Mucosa of descending colon (tissue), 3 donors: ENCODE data around the gene F10. TPM values are rescaled to one million over a fixed set of nuclear protein-coding genes. Genes with fewer than 3 reads are reported as not detected.
A peak's percentile ranks its signal among the peaks of the same experiment; 100 is the strongest.

Experiments used
- ATAC-seq: fragments of 200-7000 bp; cut with Tn5 transposase; one replicate; pipeline ENCODE4 v1.9.1; 2020; ENCODE audit warnings: mild to moderate bottlenecking, moderate library complexity
- DNase-seq, 3 donors: peaks; one replicate each; pipeline ENCODE4 v3.0.0-alpha.2; 2020
- H3K36me3 ChIP-seq: fragments of 200-600 bp; one replicate; pipeline ENCODE4 v1.8.0; 2021; ENCODE audit warnings: low read depth, mild to moderate bottlenecking
- H3K4me1 ChIP-seq: fragments of 200-600 bp; one replicate; pipeline ENCODE4 v1.8.0; 2021; ENCODE audit warnings: low read depth, mild to moderate bottlenecking
- H3K4me3 ChIP-seq: fragments of 200-600 bp; one replicate; pipeline ENCODE4 v1.8.0; 2021; ENCODE audit warnings: mild to moderate bottlenecking
- H3K9me3 ChIP-seq: fragments of 200-600 bp; one replicate; pipeline ENCODE4 v1.8.0; 2021; ENCODE audit warnings: mild to moderate bottlenecking
- intact Hi-C, 2 donors: fragments of 100-400 bp; cut with DNase I in 1 of 2; cut with micrococcal nuclease in 1 of 2; formaldehyde crosslinking; loops; one replicate each; pipeline versions ENCODE4 v1.11.0 to v1.11.1; 2022; cut with DNase I, micrococcal nuclease
- total RNA-seq, 3 donors: library from RNA; stranded (reverse); fragmentation: NEBNext Ultra II Directional in 2 of 3; extraction: Animal tissue kit (Norgen Biotek cat#: 25700) in 2 of 3; gene quantifications; one replicate each; pipeline versions ENCODE4 v1.2.1 to v1.2.4, GENCODE V29; 2021 to 2023
- TF ChIP-seq, protein P1 (sequence below): fragments of 200-600 bp; IDR thresholded peaks from one replicate; pipeline ENCODE4 v1.8.0; 2022; ENCODE audit warnings: antibody characterized with exemption, mild to moderate bottlenecking
- donor health status: DM: no; HTN: no; CAD: no; lungs with moderate emphysema.
- donor health status: DM: no; HTN: no; CAD: no.
- donor health status: DM: no; HTN: yes; CAD: no.

F10 gene
- total RNA-seq, 3 donors from 2014 or later = 1.3 to 3.5 (median 2.0) TPM

DNA sequence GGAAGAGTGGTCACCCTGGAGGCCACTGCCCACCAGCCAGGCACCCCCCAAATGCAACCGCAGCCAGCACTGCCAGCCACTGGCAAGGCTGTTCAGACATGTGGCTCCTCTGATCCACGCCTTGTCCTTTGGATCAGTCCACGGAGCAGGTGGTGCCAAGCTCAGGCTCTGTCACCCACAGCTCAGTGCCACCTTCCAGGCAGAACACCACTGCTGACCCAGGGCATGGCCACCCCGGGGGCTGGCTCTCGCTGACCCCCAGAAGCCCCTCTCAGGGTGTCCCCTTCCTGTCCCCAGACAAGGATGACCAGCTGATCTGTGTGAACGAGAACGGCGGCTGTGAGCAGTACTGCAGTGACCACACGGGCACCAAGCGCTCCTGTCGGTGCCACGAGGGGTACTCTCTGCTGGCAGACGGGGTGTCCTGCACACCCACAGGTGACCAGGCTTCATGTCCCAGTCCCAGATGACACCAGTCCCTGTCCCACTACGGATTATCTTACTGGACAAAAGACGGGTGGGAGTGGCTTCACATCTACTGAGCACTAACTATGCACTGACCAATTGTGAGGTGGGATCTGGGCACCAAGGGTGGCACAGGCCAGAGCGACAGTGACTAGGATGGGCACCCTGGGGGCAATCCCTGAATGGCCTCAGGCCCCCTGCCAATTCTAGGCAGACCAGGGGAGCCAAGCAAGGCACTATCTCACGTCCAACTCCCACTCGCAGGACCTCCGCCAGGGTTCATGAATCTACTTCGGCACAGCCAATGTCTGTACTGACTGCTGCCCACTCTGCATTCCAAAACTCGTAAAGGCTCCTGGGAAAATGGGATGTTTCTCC is 7.0 kb upstream of the F10 start:
- Histone ChIP-seq H3K36me3 (no peaks in the 10 kb centered on the region), H3K4me1 (no peaks in the 10 kb centered on the region), H3K9me3 (no peaks in the 10 kb centered on the region), H3K4me3 (no peak overlapping the region)
- intact Hi-C loops = no loop called here
- TF ChIP-seq, protein P1, sequence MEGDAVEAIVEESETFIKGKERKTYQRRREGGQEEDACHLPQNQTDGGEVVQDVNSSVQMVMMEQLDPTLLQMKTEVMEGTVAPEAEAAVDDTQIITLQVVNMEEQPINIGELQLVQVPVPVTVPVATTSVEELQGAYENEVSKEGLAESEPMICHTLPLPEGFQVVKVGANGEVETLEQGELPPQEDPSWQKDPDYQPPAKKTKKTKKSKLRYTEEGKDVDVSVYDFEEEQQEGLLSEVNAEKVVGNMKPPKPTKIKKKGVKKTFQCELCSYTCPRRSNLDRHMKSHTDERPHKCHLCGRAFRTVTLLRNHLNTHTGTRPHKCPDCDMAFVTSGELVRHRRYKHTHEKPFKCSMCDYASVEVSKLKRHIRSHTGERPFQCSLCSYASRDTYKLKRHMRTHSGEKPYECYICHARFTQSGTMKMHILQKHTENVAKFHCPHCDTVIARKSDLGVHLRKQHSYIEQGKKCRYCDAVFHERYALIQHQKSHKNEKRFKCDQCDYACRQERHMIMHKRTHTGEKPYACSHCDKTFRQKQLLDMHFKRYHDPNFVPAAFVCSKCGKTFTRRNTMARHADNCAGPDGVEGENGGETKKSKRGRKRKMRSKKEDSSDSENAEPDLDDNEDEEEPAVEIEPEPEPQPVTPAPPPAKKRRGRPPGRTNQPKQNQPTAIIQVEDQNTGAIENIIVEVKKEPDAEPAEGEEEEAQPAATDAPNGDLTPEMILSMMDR = no peak
- ATAC-seq = no peak
- peak in 1 of 3 donors; percentile 45 for DNase-seq

DNA sequence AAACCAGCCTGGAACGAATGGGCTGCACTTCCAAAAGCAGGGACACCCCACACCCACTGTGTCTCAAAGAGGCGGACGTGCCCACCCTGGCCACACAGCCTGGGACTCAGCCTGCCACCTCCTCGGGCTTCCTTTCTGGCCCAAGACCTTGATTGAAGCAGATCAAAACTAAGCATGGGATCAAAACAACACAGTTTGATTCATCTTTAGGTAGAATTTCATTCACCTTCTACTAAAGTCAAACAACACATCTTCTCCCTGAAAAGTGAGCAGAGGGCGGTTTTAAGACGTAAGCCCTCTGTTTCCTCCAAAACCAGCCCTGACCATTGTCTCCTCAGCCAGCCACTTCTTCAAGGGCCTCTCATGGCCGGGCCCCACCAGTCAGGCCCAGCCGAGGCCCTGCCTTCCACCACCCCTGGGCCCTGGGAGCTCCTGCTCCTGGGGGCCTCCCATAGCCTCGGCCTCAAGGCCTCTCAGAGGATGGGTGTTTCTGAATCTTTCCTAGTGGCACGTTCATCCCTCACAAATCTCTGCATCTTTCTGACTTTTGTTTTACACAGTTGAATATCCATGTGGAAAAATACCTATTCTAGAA is 6.3 kb upstream of the F10 start:
- Histone ChIP-seq H3K36me3 (no peaks in the 10 kb centered on the region), H3K4me1 (no peaks in the 10 kb centered on the region), H3K4me3 (no peak overlapping the region), H3K9me3 (no peaks in the 10 kb centered on the region)
- ATAC-seq (no peak), DNase-seq (no peak)
- TF ChIP-seq, protein P1 = no peak
- intact Hi-C loops = no loop called here

DNA sequence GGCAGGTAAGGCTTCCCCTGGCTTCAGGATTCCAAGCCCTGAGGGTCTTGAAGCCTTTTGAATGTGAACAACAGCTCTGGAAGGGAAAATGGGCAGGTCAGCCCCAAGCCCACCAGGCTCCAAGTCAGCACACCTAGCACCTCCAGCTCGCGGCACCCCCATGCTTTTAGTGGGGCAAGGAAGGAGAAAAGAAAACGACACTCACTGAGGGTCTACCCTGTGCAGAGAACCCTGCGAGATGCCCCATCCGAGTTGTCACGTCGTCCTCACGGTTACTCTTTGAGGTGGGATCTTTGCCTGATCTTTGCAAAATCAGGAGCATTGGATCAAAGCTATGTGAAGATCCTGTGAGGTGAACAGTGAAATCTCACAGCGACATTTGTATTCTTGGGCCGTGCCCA is 5.7 kb upstream of the F10 start:
- ATAC-seq (no peak), DNase-seq (no peak)
- TF ChIP-seq, protein P1 = no peak

GRCh38 chr13:113117335-113117872 is 5.2 kb upstream of the F10 start:
- no peaks in the 10 kb centered on the region for H3K4me1 ChIP-seq

More for the DNA sequence above, 5.7 kb upstream of the F10 start:
- H3K4me1 ChIP-seq = no peaks in the 10 kb centered on the region
- intact Hi-C loops = no loop called here
- H3K9me3 ChIP-seq = no peaks in the 10 kb centered on the region
- no peaks in the 10 kb centered on the region for H3K36me3 ChIP-seq
- no peak overlapping the region for H3K4me3 ChIP-seq

DNA sequence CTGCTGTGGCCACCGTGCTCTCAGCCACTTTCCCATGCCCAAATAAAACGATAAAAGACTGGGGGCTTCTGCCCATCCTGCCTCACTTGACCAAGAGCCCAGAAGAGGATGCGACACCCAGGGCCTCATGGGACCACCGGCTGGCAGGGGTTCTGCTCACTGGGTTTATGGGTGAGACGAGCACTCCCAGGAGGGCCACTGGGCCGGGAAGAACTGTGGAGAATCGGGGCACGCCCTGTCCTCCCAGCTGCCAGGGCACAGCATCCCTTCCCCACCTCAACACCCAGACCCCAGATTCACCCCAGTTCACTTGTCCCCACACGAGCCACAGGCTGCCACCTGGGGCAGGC is 4.7 kb upstream of the F10 start:
- TF ChIP-seq, protein P1 = no peak
- Histone ChIP-seq H3K4me3 (no peak overlapping the region), H3K4me1 (no peaks in the 10 kb centered on the region), H3K9me3 (no peaks in the 10 kb centered on the region), H3K36me3 (no peaks in the 10 kb centered on the region)
- intact Hi-C loops = no loop called here
- ATAC-seq (no peak), DNase-seq (no peak)

More at GRCh38 chr13:113117335-113117872, 5.2 kb upstream of the F10 start:
- ATAC-seq (no peak), DNase-seq (no peak)
- Histone ChIP-seq H3K4me3 (no peak overlapping the region), H3K9me3 (no peaks in the 10 kb centered on the region), H3K36me3 (no peaks in the 10 kb centered on the region)
- intact Hi-C loops = no loop called here
- TF ChIP-seq, protein P1 = no peak
